GM10266 (cell line): ENCODE results near the gene SLC29A4.
"Not testable (repeated sequence)": the region's sequence is repeated elsewhere in the genome, so short reads cannot be mapped to it uniquely, and the experiment has no call there.

ENCODE experiments used
- DNase-seq: peaks from one replicate; pipeline ENCODE4 v3.0.0; 2012; ENCODE audit errors: extremely low spot score
- TF ChIP-seq, protein P1 (sequence below): IDR thresholded peaks from 2 replicates; pipeline ENCODE4 v1.5.1; 2012; ENCODE audit warnings: mild to moderate bottlenecking, low read depth; ENCODE audit not compliant: control insufficient read depth, insufficient read depth; ENCODE audit errors: missing control alignments

Gene SLC29A4

DNA sequence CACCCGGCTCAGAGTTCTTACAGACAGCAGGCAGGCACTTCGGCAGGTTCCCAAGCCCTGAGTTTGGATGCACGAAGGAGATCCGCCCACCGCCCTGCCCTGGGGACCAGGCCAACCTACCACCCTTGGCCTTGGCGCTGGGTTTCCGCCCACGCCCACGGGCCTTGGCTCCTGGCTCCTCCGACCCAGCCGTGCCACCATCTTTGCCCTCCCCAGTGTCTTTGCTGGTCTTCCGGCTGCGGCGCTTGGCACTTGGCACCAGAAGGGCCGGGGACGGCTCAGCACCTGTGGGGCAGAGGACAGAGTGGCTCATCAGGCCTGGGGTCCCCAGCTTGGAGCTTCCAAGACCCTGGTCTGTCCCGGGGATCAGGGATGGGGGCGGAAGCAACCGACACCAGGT lies 32.1 kb downstream of the SLC29A4 start:
- TF ChIP-seq, protein P1, sequence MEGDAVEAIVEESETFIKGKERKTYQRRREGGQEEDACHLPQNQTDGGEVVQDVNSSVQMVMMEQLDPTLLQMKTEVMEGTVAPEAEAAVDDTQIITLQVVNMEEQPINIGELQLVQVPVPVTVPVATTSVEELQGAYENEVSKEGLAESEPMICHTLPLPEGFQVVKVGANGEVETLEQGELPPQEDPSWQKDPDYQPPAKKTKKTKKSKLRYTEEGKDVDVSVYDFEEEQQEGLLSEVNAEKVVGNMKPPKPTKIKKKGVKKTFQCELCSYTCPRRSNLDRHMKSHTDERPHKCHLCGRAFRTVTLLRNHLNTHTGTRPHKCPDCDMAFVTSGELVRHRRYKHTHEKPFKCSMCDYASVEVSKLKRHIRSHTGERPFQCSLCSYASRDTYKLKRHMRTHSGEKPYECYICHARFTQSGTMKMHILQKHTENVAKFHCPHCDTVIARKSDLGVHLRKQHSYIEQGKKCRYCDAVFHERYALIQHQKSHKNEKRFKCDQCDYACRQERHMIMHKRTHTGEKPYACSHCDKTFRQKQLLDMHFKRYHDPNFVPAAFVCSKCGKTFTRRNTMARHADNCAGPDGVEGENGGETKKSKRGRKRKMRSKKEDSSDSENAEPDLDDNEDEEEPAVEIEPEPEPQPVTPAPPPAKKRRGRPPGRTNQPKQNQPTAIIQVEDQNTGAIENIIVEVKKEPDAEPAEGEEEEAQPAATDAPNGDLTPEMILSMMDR, result no peak
- DNase-seq, result no peak

DNA sequence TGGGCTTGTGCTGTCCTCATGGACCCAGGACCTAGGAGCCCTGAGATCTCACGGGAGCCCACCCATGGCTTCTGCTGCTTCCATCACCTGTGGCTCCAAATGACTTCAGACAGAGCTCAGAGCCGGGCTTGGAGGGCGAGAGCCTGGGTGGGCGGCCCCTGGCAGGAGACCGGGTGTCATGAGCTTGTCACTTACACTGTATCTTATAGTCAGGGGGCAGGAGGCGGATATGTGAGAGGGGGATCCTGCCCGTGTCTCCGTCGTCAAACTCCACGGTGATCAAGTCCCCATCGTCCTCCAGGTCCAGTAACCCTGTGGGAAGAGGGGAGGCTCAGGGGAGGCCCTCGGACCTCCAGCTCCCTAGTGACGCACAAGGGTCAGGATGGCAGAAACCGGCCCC lies 33.0 kb downstream of the SLC29A4 start:
- TF ChIP-seq, protein P1, result no peak

DNA sequence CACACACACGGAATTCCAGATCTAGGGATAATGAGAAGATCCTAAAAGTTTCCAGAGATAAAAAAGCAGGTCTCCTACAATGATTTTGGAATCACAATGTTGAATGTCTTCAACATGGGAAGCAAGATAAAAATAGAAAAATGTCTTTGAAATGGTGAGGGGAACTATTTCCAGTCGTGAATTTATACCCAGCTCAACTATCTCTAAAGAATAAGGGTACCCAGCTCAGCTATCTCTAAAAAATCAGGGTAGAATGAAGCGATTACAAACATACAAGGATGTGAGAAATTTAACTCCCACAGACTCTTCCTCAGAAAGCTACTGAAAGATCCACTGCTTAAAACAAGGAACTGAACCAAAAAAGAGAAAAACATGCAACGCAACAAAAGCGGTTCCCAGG lies 35.9 kb downstream of the SLC29A4 start:
- not testable (repeated sequence) for DNase-seq

More for the DNA sequence above, 33.0 kb downstream of the SLC29A4 start:
- DNase-seq, result no peak

DNA sequence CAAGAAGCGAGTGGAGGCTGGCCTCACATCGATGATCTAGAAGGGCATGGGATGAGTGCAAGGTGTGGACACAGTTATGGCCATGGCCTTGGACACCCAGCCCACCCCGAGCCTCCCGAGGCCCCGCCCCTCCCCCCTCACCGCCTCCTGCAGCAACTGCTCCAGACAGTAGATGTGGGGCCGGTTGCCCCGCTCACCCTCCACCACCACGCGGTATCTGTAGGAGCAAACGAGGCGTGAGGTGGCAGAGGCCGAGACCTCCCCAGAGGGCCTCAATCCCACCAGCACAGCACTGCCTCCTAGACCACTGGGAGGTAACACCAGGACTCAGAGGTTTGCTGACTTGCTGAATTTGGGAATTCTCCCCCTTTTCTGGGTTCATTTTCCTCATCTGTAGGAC lies 37.6 kb downstream of the SLC29A4 start:
- TF ChIP-seq, protein P1, result no peak
- no peak for DNase-seq

DNA sequence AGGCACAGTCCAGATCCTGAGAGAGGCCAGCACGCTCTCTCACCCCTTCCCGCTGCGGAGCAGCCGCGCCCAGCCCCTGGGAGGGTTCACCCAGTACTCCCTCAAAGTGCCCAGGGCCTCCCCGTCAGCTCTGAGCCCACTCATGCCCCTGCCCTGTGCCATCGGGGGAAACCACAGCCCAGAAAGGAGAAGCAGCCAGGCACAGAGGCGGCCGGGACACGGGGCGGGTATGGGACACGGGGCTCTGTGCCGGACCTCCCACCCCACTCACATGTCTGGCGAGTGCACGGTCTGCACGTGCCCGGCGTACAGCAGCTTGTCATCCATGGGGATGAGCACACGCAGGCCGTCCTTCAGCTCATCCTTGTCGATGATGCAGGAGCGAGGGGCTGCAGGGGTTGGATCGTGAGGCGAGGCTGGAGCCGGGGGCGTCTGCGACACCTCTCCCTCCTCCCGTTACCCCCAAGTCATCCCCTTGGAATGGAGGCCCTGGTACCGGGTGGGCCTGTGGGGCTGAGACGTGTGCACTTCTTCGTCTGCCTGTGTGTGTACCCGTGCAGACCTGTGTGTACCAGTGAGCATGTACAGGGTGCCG lies 38.2 kb downstream of the SLC29A4 start:
- TF ChIP-seq, protein P1, result no peak

DNA sequence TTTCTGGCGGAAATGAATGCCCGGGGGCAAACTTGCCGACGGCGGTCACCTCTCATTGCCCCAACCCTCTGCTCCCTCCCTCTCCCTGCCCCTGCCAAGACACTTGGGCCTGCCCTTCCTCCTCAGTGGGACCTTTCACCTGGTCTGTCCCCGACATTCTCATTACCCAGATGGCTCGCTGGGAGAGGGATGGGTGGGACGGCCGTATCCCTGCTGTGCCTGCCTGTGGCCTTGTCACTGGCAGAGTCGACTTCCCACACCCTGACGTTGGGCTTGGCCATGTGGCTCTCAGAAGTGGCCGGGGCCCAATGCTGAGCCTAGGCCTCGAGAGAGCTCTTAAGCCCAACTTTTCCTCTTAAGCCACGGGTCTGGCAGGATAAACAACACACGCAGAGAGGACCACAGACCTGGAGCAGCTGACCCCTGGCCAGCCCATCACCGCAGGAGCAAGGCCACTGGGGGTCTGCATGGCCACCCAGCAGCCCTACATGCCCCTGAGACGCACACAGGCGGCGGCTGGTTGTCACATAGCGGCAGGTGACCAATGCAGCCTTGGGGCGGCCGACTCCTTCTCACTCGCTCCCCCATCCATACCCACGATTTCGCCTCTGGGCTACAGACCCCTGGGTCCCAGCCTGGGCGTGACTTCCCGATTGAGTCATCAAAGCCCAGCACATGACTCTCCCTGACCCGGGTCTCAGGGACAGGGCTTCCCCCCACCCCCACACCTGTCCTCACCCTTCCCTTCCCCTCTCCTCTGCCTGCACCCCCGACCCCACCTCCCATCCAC lies 40.1 kb downstream of the SLC29A4 start:
- TF ChIP-seq, protein P1, result no peak
- no peak for DNase-seq

More for the DNA sequence above, 38.2 kb downstream of the SLC29A4 start:
- DNase-seq, result no peak

DNA sequence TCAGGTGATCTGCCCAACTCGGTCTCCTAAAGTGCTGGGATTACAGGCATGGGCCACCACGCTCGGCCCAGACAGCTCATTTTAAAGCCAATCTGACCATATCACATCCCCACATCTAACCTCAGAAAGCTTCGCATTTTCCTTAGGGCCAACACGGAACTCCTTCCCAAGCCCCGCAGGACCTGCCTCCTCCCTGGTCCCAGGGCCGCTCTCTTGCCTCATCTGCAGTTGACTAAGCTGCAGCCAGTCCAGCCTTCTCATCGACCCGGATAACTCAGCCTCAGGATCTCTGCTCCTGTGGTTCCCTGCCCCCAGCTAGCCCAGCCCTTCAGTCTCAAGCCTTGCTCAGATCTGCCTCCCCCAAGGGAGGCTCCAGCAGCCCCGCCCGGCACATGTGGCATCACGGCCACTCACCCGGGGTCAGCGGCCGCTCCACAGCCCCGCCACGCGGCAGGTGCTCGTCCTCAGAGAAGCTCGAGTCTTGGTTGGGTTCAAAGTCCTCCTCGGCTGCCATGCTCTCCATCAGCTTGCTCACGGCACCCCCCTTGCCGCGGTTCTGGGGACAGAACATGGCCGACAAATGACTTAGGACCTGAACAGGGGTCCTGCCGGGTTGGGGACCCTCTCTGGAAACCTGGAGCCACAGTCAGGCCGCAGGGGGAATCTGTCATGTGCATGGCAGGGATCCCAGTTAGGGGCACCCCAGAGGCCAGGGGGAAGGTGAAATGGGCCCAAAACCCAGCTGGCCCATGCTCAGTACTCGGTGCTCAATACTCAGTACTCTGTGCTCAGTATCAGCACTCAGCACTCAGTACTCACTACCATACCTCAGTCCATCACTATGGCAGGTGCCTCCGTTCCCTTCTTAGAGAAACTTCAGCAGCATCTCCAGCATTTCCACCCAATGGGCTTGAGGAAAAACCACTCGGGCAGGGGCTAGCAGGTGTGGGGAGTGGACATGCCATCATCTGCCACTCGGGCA lies 41.3 kb downstream of the SLC29A4 start:
- DNase-seq, result not testable (repeated sequence)
